Small intestine (tissue), 7 donors: ENCODE measurements around the gene GAMT. TPM values are rescaled to one million over a fixed set of nuclear protein-coding genes. Genes with fewer than 3 reads are reported as not detected.

Experiments used
- DNase-seq, 2 donors: peaks; one replicate each; pipeline versions ENCODE4 v3.0.0 to v3.0.0-alpha.2; 2013
- FAIRE-seq: peaks from 2 replicates; lab custom pipeline; 2012; peaks lifted over from hg19 to GRCh38; lab: Jason Lieb, UNC
- H3K27ac ChIP-seq, 3 donors: one replicate each; pipeline ENCODE4 v1.5.1; 2013; ENCODE audit warnings: low read length in 2 of 3, mild to moderate bottlenecking in 2 of 3, control low read depth in 1 of 3, inconsistent platforms in 1 of 3, low read depth in 1 of 3, moderate library complexity in 1 of 3
- H3K27me3 ChIP-seq, 3 donors: one replicate each; pipeline ENCODE4 v1.6.1; 2013; ENCODE audit warnings: low read length in 3 of 3, inconsistent platforms in 1 of 3; ENCODE audit not compliant: control insufficient read depth in 3 of 3, insufficient read depth in 3 of 3
- H3K36me3 ChIP-seq, 3 donors: one replicate each; pipeline ENCODE4 v1.6.1; 2013; ENCODE audit warnings: low read length in 3 of 3, inconsistent platforms in 1 of 3, low read depth in 1 of 3, mild to moderate bottlenecking in 1 of 3, moderate library complexity in 1 of 3; ENCODE audit not compliant: control insufficient read depth in 3 of 3, insufficient read depth in 2 of 3
- H3K4me1 ChIP-seq, 3 donors: one replicate each; pipeline ENCODE4 v1.6.1; 2013; ENCODE audit warnings: low read length in 2 of 3, inconsistent platforms in 1 of 3, low read depth in 1 of 3, mild to moderate bottlenecking in 1 of 3, moderate library complexity in 1 of 3; ENCODE audit not compliant: control insufficient read depth in 3 of 3, insufficient read depth in 2 of 3
- H3K4me3 ChIP-seq, 3 donors: one replicate each; pipeline ENCODE4 v1.5.1; 2013; ENCODE audit warnings: low read length in 3 of 3, control low read depth in 1 of 3, inconsistent platforms in 1 of 3, low read depth in 1 of 3, mild to moderate bottlenecking in 1 of 3, moderate library complexity in 1 of 3
- H3K9me3 ChIP-seq, 2 donors: one replicate each; pipeline ENCODE4 v1.6.1; 2013; ENCODE audit warnings: low read depth in 1 of 2, low read length in 1 of 2; ENCODE audit not compliant: control insufficient read depth in 2 of 2, insufficient read depth in 1 of 2
- WGBS, 3 donors: extraction: QIAGEN DNeasy Blood & Tissue Kit; methylation state at CpG; one replicate each; pipeline ENCODE4 v1.1.7; 2013; 5-methylcytosine and 5-hydroxymethylcytosine counted together
- polyA plus RNA-seq, 4 donors: library from polyadenylated mRNA; stranded (reverse) in 3 of 4; unstranded in 1 of 4; fragments of 200-250 nt in 3 of 4; fragments of 120-200 nt in 1 of 4; gene quantifications; one replicate each; pipeline versions ENCODE4 v1.2.1 to v1.2.3, GENCODE V29; 2013
- donor health status: healthy with polysubstance abuse.
- donor health status: control.
- donor health status: control.
- donor health status: Bipolar disorder and iron deficiency.
- donor health status: healthy.

The GAMT gene
- polyA plus RNA-seq, 4 donors = 1.1 to 25.7 (median 4.3) TPM

DNA sequence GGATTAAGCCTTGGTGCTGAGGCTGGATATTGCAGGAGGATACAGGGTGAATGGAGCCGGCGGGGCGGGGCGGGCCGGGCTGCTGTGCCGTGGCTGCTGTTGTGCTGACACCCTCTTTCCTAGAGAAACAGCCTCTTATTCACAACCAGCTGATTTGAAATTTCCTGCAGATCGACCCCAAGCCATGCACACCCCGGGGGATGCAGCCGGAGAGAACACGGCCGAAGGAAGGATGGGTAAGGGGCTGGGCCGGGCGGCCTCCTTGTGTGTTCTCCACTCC is 17.1 kb upstream of the GAMT start:
- peaks cover 9 to 91% (median 15%) of the 10 kb centered on the region in 3 donors for H3K36me3 ChIP-seq
- 70 to 76% (median 71%) methylated on average over 10 to 13 of the region's 13 CpGs for WGBS, 3 donors
- H3K4me3 ChIP-seq = no peak overlapping the region
- DNase-seq (no peak), FAIRE-seq (no peak)
- peaks cover 7 to 47% (median 15%) of the 10 kb centered on the region in 3 donors for H3K4me1 ChIP-seq
- no peaks in the 10 kb centered on the region for H3K27me3 ChIP-seq
- H3K27ac ChIP-seq = peak overlapping the region in 2 of 3 donors; percentile 35 to 54
- H3K9me3 ChIP-seq = no peaks in the 10 kb centered on the region

DNA sequence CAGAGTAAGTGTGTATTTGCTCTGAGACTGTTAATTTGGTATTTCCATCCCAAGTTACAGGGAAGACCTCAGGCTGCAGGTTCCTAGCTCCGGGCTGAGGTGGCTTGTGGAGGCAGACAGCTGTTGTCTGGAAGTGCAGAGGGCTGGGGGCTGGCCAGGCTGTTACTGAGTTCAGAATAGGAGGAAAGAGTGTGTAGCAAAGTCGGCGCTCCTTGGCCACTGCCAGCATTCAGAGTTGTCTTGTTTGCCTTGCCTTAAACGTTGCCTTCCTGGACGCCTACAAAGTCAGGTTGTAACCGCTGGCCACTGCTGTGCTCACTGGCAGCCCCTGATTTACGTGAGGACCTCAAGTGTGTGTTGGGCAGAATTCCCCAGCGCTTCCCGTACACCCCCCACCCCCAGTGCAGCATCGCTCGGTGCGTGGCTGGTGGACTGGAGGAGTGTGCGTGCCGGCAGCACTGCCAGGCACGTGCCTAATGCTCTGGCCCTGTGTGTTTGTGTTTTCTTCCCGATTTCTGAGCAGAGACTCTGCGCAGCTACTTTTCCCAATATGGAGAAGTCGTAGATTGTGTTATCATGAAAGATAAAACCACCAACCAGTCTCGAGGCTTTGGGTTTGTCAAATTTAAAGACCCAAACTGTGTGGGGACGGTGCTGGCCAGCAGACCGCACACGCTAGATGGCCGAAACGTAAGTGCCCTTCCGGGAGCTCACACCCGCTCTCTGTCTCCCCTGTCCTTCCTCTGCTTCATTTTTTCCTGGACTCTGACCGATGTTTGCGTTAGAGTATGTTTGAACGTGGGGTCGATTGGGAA is 16.5 kb upstream of the GAMT start:
- DNase-seq (peak in 1 of 2 donors; percentile 82), FAIRE-seq (no peak)
- H3K36me3 ChIP-seq = peaks cover 12 to 91% (median 15%) of the 10 kb centered on the region in 3 donors
- peak overlapping the region in 2 of 3 donors; percentile 28 to 54 for H3K27ac ChIP-seq
- WGBS, 3 donors = 74 to 79% (median 75%) methylated on average over 30 of the region's 30 CpGs
- peaks cover 7 to 47% (median 16%) of the 10 kb centered on the region in 3 donors for H3K4me1 ChIP-seq
- H3K9me3 ChIP-seq = no peaks in the 10 kb centered on the region
- H3K27me3 ChIP-seq = no peaks in the 10 kb centered on the region
- H3K4me3 ChIP-seq = no peak overlapping the region

DNA sequence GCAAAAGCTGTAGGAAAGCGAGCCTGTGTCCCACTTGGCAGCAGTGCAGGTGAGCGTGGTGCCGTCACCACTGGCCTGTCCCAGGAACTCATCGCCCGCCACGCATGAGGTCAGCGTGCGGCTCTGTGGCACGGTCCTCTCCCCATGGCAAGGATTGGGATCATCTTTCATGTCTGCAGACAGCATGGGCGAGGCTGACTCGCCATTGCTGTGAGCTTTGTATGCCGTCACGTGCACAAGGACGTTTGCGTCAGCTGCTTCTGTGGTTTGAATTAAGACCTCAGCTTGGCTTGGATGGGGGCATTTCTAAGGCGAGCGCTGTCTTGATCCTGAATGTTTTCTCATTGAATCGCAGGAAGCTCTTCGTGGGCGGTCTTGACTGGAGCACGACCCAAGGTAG is 15.8 kb upstream of the GAMT start:
- 82 to 90% (median 86%) methylated on average over 21 of the region's 21 CpGs for WGBS, 3 donors
- no peaks in the 10 kb centered on the region for H3K27me3 ChIP-seq
- H3K9me3 ChIP-seq = no peaks in the 10 kb centered on the region
- no peak overlapping the region for H3K4me3 ChIP-seq
- FAIRE-seq (no peak), DNase-seq (no peak)
- H3K27ac ChIP-seq = peak overlapping the region in 1 of 3 donors; percentile 54
- H3K4me1 ChIP-seq = peaks cover 7 to 47% (median 19%) of the 10 kb centered on the region in 3 donors
- peaks cover 13 to 91% (median 13%) of the 10 kb centered on the region in 3 donors for H3K36me3 ChIP-seq

DNA sequence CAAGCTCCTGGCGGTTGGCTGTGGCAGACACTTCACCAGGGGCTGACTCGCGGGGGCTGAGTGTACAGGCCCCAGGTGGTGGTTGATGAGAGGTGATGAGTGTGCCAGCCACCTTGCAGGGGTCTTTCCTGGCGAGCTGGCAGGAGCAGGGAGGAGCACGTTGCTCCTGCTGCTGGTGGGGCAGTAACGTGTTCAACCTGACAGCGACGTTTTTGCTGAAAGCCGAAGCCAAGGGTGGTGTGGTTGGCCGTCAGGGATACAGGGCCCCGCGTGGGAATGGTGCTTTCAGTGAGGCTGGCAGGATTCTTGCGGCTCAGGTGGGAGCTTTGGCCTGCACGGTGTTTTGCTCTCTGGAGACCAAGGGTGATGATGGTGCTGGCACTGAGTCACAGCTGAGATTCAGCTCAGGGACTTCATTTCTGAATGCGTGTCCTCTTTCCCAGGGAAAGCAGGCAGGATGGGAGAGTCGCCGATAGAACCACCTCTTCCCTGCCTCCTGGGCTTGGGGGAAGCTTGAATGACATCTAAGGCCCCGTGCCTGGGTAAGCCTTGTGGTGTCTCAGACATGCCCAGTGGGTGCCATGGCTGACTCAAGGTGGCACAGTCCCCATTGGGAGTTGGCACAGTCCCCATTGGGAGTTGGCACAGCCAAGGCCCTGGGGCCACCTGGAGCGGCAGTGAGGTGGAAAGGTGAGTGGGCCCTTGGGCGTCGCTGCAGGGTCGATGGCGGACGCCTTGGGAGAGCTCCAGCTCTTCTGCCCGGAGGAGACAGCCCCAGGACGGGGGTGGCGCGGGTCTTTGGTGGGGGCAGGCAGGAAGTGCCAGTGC is 14.9 kb upstream of the GAMT start:
- H3K27me3 ChIP-seq = no peaks in the 10 kb centered on the region
- no peaks in the 10 kb centered on the region for H3K9me3 ChIP-seq
- 68 to 71% (median 71%) methylated on average over 27 to 28 of the region's 28 CpGs for WGBS, 3 donors
- no peak for FAIRE-seq
- H3K4me1 ChIP-seq = peaks cover 7 to 52% (median 26%) of the 10 kb centered on the region in 3 donors
- peak overlapping the region; percentile 48 to 83 (median 81) for H3K27ac ChIP-seq
- H3K4me3 ChIP-seq = no peak overlapping the region
- no peak for DNase-seq
- H3K36me3 ChIP-seq = peaks cover 7 to 91% (median 12%) of the 10 kb centered on the region in 3 donors

DNA sequence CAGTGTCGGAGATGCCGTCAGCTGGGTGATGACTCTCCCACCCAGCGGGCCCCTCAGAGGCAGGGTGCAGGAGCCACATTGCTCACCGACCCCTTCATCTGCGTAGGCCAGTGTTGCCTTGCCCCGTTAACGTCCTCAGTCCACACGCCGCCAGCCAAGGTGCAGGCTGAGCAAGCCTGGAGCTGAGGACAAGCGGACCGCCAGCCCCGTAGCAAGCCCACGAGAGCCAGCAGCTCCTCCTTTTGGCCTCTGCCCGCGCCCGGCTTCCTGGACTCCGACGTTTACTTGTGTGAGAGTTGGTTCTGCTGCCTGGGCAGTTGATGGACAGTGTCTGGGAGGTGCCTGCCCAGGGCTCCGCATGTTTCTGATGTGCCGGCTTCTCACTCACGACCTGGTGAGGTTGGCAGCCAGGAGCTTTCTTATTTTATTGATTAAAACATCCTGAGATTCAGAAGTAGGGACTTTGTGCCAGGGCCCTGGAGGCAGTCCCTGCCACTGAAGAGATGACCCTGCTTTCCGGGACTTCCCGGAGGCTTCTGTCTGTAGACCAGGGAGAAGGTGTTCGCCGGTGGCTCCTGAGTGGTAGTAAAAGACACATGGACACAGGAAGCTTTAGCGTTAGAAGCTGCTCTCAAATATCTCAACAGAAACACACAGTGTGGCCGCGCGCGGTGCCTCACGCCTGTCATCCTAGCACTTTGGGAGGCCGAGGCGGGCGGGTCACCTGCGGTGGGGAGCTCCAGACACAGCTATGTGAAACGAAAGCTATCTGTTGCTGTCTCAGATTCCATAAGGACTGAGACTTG is 11.9 kb upstream of the GAMT start:
- DNase-seq (no peak), FAIRE-seq (no peak)
- Histone ChIP-seq H3K4me1 (peaks cover 17 to 63% (median 35%) of the 10 kb centered on the region in 3 donors), H3K4me3 (no peak overlapping the region), H3K36me3 (peaks cover 4 to 88% (median 9%) of the 10 kb centered on the region in 3 donors), H3K9me3 (no peaks in the 10 kb centered on the region), H3K27me3 (no peaks in the 10 kb centered on the region), H3K27ac (no peak overlapping the region)
- 76 to 78% (median 77%) methylated on average over 36 of the region's 36 CpGs for WGBS, 3 donors

DNA sequence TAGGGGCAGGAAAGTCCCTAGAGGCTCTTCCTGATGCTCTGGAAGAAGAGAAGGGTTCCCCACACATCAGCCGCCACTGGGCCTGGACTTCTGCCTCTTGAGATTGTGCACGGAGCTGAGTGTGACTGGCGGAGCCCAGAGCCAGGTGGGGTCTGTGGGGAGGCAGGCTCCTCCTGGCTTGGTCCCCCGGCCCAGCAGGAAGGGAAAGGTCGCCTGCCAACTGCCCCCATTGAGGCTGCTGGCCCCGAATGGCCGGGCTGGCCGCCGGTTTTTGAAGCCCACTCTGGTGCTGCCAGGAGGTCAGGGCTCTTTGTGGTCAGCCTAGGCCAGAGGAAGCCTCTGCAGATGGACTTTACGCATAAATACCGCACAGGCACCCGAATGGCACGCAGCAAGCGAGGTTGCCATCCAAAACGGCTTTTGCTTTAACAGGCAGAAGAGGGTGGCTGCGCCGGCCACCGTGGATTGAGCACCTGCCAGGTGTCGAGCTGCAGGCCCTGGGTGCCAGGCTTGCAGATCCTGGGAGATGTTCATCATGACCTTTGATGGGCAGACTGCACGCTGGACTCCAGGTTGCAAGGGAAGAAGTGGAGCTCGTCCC is 11.1 kb upstream of the GAMT start:
- Histone ChIP-seq H3K4me3 (no peak overlapping the region), H3K27me3 (no peaks in the 10 kb centered on the region), H3K36me3 (peaks cover 4 to 81% (median 9%) of the 10 kb centered on the region in 3 donors), H3K4me1 (peaks cover 17 to 56% (median 35%) of the 10 kb centered on the region in 3 donors), H3K27ac (no peak overlapping the region), H3K9me3 (no peaks in the 10 kb centered on the region)
- FAIRE-seq (no peak), DNase-seq (no peak)
- 63 to 72% (median 64%) methylated on average over 20 to 21 of the region's 21 CpGs for WGBS, 3 donors

DNA sequence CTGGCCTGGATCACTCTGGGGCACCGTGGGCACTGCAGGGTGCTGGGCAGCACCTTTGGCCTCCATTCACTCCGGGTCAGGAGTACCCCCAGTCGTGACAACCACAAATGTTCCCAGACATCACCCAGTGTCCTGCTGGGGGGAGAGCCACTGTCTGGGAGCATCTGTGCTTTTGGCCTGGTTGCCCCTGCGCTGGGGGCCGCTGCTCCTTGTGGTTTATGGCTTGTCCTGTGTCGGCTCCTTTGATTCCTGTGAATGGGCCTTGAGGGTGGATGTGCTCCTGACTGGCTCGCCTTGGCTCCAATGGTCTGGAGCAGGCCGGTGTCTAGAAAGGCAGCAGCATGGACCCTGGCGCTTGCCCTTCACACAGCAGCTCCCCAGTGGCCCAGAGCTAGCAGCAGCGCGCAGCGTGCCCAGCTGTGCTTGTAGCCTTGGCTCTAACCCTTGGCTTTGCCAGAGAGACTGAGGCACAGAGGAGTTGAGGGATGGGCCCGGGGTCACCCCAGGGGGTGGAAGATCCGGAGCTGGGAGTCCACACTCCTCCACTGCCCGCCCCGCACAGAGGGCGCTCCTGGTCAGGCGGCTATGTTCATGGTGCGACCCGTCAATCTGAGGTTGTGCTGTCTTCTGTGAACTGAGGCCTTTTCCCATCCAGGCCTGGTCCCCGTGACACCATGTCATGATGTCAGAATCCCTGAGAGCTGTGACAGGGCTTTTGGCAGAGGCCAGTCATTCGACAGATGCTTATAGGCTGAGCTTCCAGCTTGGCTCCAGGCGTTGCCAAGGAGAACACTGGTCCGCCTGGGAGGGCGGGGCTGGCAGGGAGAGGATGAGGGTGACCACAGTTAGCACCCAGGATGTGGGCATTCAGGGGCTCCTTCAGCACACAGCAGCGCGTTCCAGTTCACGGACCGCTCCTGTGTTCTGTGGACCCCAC is 10.2 kb upstream of the GAMT start:
- Histone ChIP-seq H3K4me1 (peaks cover 17 to 49% (median 34%) of the 10 kb centered on the region in 3 donors), H3K27me3 (no peaks in the 10 kb centered on the region), H3K4me3 (no peak overlapping the region), H3K9me3 (no peaks in the 10 kb centered on the region), H3K36me3 (peaks cover 4 to 72% (median 9%) of the 10 kb centered on the region in 3 donors), H3K27ac (peak overlapping the region in 2 of 3 donors; percentile 28 to 50)
- 55 to 65% (median 64%) methylated on average over 29 of the region's 29 CpGs for WGBS, 3 donors
- DNase-seq (no peak), FAIRE-seq (no peak)
